Thyroid gland (tissue), 4 donors: ENCODE results near the gene PNPLA1. TPM values are rescaled to one million over a fixed set of nuclear protein-coding genes. Genes with fewer than 3 reads are reported as not detected.
"Not testable (repeated sequence)": the region's sequence is repeated elsewhere in the genome, so short reads cannot be mapped to it uniquely, and the experiment has no call there.

ENCODE experiments used
- DNase-seq, 2 donors: peaks; one replicate each; pipeline ENCODE4 v3.0.0-alpha.2; 2019
- H3K27ac ChIP-seq, 3 donors: fragments of 200-600 bp; sonication (generic); 1 replicate in 2 of 3; 2 replicates in 1 of 3; pipeline ENCODE4 v1.5.1; 2016 to 2019; ENCODE audit warnings: mild to moderate bottlenecking in 1 of 3, moderate library complexity in 1 of 3
- H3K27me3 ChIP-seq: fragments of 200-600 bp; sonication (generic); one replicate; pipeline ENCODE4 v1.5.1; 2019
- H3K36me3 ChIP-seq, 2 donors: fragments of 200-600 bp; sonication (generic); one replicate each; pipeline ENCODE4 v1.5.1; 2016 to 2019
- H3K4me1 ChIP-seq, 2 donors: fragments of 200-600 bp; sonication (generic); one replicate each; pipeline ENCODE4 v1.5.1; 2017 to 2019
- H3K4me3 ChIP-seq, 3 donors: fragments of 200-600 bp; sonication (generic); replicated peaks in 1 of 3; 1 replicate in 2 of 3; 2 replicates in 1 of 3; pipeline ENCODE4 v1.5.1; 2016; ENCODE audit warnings: mild to moderate bottlenecking in 1 of 3
- H3K9me3 ChIP-seq: fragments of 200-600 bp; sonication (generic); one replicate; pipeline ENCODE4 v1.5.1; 2017
- POLR2A ChIP-seq, 2 donors: fragments of 450-650 bp; IDR thresholded peaks; one replicate each; pipeline ENCODE4 v1.6.1; 2017; ENCODE audit warnings: antibody characterized with exemption in 2 of 2, mild to moderate bottlenecking in 2 of 2, moderate library complexity in 1 of 2
- WGBS, 2 donors: methylation state at CpG; one replicate each; pipeline ENCODE4 v1.1.5; 2017; 5-methylcytosine and 5-hydroxymethylcytosine counted together
- intact Hi-C: fragments of 100-400 bp; cut with DNase I; formaldehyde crosslinking; loops from one replicate; pipeline ENCODE4 v1.15.1; 2023
- total RNA-seq, 4 donors: library from RNA; depleted of rRNA; stranded (reverse); fragments of >200 nt; gene quantifications; one replicate each; pipeline ENCODE4 v1.2.3, GENCODE V29; 2016
- TF ChIP-seq, protein P1 (sequence below), 6 experiments: fragments of 200-600 bp in 3 of 6; fragments of 450-650 bp in 3 of 6; sonication (generic) in 3 of 6; IDR thresholded peaks; one replicate each; pipeline ENCODE4 v1.5.1; 2016 to 2019; ENCODE audit warnings: antibody characterized with exemption in 6 of 6, mild to moderate bottlenecking in 2 of 6, inconsistent platforms in 1 of 6, moderate library complexity in 1 of 6

Gene PNPLA1
- total RNA-seq, 4 donors from 2014 or later = 0.11 TPM; not detected in 3

DNA sequence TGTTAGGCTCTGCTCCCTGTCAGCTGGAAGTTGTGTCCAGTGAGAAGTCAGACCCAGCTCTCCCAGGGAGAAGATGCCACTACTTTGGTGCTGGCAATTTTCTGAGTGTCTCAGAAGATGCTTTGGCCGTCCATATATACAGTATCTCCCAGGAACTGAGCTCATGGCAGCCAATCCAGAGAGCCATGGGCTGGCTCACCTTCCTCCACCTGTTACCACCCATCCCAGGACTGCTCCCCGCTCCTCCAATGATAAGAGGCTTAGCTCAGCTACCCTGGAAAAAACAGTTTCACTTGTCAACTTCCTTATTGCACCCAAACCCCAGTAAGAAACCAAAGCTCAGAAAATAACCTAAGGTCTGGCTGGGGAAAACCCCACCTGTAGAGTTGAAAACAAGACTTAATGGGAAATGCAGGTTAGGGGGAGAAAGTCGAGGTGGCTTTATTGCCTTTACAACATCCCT is 67.0 kb downstream of the PNPLA1 start, which contains the start of gene BNIP5:
Gene BNIP5, minus strand, starts transcription at position 110 of the 463 bp plus-strand sequence. CDS start 6,198 bp downstream, outside the sequence.
- no peaks in the 10 kb centered on the region for H3K9me3 ChIP-seq
- H3K36me3 ChIP-seq = no peaks in the 10 kb centered on the region
- no peak within 1 kb of the TSS for H3K27ac ChIP-seq
- no peaks in the 10 kb centered on the region for H3K27me3 ChIP-seq
- H3K4me3 ChIP-seq = no peak within 1 kb of the TSS
- TF ChIP-seq POLR2A (IDR thresholded peaks at IDR 0.05) = no peak
- TF ChIP-seq, protein P1, sequence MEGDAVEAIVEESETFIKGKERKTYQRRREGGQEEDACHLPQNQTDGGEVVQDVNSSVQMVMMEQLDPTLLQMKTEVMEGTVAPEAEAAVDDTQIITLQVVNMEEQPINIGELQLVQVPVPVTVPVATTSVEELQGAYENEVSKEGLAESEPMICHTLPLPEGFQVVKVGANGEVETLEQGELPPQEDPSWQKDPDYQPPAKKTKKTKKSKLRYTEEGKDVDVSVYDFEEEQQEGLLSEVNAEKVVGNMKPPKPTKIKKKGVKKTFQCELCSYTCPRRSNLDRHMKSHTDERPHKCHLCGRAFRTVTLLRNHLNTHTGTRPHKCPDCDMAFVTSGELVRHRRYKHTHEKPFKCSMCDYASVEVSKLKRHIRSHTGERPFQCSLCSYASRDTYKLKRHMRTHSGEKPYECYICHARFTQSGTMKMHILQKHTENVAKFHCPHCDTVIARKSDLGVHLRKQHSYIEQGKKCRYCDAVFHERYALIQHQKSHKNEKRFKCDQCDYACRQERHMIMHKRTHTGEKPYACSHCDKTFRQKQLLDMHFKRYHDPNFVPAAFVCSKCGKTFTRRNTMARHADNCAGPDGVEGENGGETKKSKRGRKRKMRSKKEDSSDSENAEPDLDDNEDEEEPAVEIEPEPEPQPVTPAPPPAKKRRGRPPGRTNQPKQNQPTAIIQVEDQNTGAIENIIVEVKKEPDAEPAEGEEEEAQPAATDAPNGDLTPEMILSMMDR (IDR thresholded peaks at IDR 0.05) = no peak
- WGBS, 2 donors = 77 to 79% methylated on average over 3 of the region's 3 CpGs
- no peak for DNase-seq
- H3K4me1 ChIP-seq = peaks cover 5 to 6% of the 10 kb centered on the region in 2 donors
- intact Hi-C loops = no loop called here

DNA sequence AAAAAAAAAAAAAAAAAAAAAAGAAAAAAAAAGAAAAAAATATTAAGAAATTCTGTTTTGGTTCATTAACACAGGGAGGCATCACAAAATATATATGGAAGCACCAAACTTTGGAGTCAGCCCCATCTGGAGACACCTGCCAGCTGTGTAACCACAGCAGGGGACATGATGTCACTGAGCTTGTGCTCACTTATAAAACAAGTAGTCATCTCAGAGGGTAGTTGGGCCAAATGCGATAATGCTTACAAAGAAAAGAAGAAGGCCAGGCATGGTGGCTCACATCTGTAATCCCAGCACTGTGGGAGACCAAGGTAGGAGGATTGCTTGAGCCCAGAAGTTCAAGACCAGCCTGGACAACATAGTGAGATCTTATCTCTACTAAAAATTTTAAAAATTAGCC is 68.0 kb downstream of the PNPLA1 start:
- 96 to 100% methylated on average over 1 of the region's 1 CpG for WGBS, 2 donors
- no peak for DNase-seq

DNA sequence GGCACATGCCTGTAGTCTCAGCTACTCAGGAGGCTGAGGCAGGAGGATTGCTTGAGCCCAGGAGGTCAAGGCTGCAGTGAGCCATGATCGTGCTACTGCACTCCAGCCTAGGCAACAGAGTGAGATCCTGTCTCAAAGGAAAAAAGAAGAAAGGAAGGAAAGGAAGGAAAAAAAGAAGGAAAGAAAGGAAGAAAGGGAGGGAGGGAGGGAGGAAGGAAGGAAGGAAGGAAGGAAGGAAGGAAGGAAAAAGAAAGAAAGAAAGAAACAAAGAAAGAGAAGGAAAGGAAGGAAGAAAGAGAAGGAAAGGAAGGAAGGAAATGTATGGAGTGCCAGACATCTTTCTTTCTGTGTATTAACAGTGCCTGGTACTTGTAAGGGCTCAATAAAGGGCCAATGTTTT is 68.4 kb downstream of the PNPLA1 start:
- H3K9me3 ChIP-seq, H3K4me3 ChIP-seq, H3K27ac ChIP-seq, H3K36me3 ChIP-seq, H3K4me1 ChIP-seq, intact Hi-C loops, H3K27me3 ChIP-seq, DNase-seq: not testable (repeated sequence)
- WGBS, 2 donors = 0 to 88% methylated on average over 1 of the region's 1 CpG

More for the DNA sequence above, 68.0 kb downstream of the PNPLA1 start:
- Histone ChIP-seq H3K27ac (no peak overlapping the region), H3K27me3 (no peaks in the 10 kb centered on the region), H3K9me3 (no peaks in the 10 kb centered on the region), H3K36me3 (no peaks in the 10 kb centered on the region), H3K4me3 (no peak overlapping the region), H3K4me1 (peaks cover 5 to 6% of the 10 kb centered on the region in 2 donors)
- intact Hi-C loops = no loop called here
- TF ChIP-seq POLR2A (IDR thresholded peaks at IDR 0.05) = no peak
- TF ChIP-seq, protein P1 (IDR thresholded peaks at IDR 0.05) = no peak

DNA sequence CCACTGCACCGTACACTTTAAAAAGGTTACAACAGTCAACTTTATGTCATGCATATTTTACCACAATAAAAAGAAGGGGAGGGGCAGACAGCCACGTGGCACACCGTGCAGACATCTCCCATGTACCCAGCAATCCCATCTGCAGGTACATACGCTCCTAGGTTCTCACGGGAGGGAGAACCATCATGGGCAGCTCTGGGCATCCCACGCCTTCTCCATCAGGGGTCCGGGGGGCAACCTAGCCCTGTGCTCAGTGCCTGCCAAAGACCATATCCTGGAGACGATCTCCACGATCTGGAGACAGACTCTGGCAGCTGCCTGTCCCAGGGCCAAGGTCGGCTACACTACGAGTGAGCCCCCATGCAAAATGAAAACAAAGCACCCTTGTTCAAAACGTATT is 69.3 kb downstream of the PNPLA1 start:
- H3K27ac ChIP-seq = no peak overlapping the region
- intact Hi-C loops = no loop called here
- H3K27me3 ChIP-seq = no peaks in the 10 kb centered on the region
- H3K4me3 ChIP-seq = no peak overlapping the region
- TF ChIP-seq, protein P1 (IDR thresholded peaks at IDR 0.05) = no peak
- H3K9me3 ChIP-seq = no peaks in the 10 kb centered on the region
- H3K4me1 ChIP-seq = peaks cover 5 to 6% of the 10 kb centered on the region in 2 donors
- WGBS, 2 donors = 83 to 89% methylated on average over 12 of the region's 12 CpGs
- DNase-seq = no peak
- no peaks in the 10 kb centered on the region for H3K36me3 ChIP-seq

DNA sequence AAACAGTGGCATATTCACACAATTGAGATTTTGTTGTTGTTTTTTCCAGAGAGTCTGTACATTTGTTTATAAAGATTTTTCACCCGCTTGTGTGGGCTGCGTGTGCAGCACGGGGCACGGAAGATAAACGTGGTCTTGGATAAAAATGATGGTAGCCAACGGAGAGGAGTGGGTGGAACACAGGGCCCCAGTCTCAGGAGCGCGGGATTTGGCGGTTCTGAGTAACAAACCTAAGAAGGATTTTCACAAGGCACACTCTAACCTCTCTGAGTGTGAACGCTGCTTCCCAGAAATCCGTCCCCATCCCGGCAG is 70.4 kb downstream of the PNPLA1 start:
- intact Hi-C loops = no loop called here
- H3K4me1 ChIP-seq = peaks cover 5 to 6% of the 10 kb centered on the region in 2 donors
- TF ChIP-seq, protein P1 (IDR thresholded peaks at IDR 0.05) = no peak
- TF ChIP-seq POLR2A (IDR thresholded peaks at IDR 0.05) = no peak
- no peaks in the 10 kb centered on the region for H3K9me3 ChIP-seq
- no peak for DNase-seq
- H3K4me3 ChIP-seq = no peak overlapping the region
- no peaks in the 10 kb centered on the region for H3K36me3 ChIP-seq
- no peaks in the 10 kb centered on the region for H3K27me3 ChIP-seq
- WGBS, 2 donors = 61 to 64% methylated on average over 12 of the region's 12 CpGs
- no peak overlapping the region for H3K27ac ChIP-seq
